ENCODE measurements around the gene CACNA2D2. TPM values are rescaled to one million over a fixed set of nuclear protein-coding genes. Genes with fewer than 3 reads are reported as not detected.

The CACNA2D2 gene
- total RNA-seq, 1 experiment from 2014 or later, result 27.7 TPM

GRCh38 chr3:50350527-50351322 lies 152.7 kb downstream of the CACNA2D2 start, which contains the start of the genes CYB561D2 and NPRL2:
TSS of gene CYB561D2 (plus strand) at chr3:50350862. CDS start at chr3:50351434, 572 bp downstream.
TSS of gene NPRL2 (minus strand) at chr3:50350775. CDS start at chr3:50350652, 123 bp downstream.
- H4K91ac ChIP-seq (ENCODE audit: insufficient read length, low read depth, low read length), result no peak within 1 kb of the TSS
- H3K9me3 ChIP-seq (ENCODE audit: control insufficient read depth, low read depth, low read length), result no peaks in the 10 kb centered on the region
- Mint-ChIP-seq H3K27ac (peak within 1 kb of the TSS; percentile 81 to 97 (median 89); a peak in 5 of 7 replicates), H3K9me3 (no peaks in the 10 kb centered on the region), H3K36me3 (ENCODE audit: insufficient read depth in 1 of 3, low read depth in 3 of 3) (peaks cover 16 to 35% (median 27%) of the 10 kb centered on the region in 3 experiments; a peak in 6 of 7 replicates), H3K27me3 (ENCODE audit: low read depth) (peaks cover 11% of the 10 kb centered on the region), H3K4me1 (peaks cover 18% of the 10 kb centered on the region in 2 experiments), H3K4me3 (peak within 1 kb of the TSS; percentile 94 to 96)
- peak; percentile 96 for DNase-seq
- H3K4me2 ChIP-seq (ENCODE audit: insufficient read depth, insufficient read length, low read length), result peak within 1 kb of the TSS; percentile 74
- no peak within 1 kb of the TSS for H4K5ac ChIP-seq (ENCODE audit: insufficient read length, low read depth, low read length)
- H2BK12ac ChIP-seq (ENCODE audit: insufficient read length, low read depth, low read length), result no peak within 1 kb of the TSS
- H3T11ph ChIP-seq (ENCODE audit: low read length), result no peak within 1 kb of the TSS
- peak within 1 kb of the TSS; percentile 76 for H3K18ac ChIP-seq (ENCODE audit: insufficient read length, low read depth, low read length)
- H3K4ac ChIP-seq (ENCODE audit: low read depth, low read length), result no peak within 1 kb of the TSS
- TF ChIP-seq CTCF (conservative IDR thresholded peaks at IDR 0.05), result no peak
- H3K27ac ChIP-seq (ENCODE audit: insufficient read length, low read depth, low read length), result no peak within 1 kb of the TSS
- H3K23me2 ChIP-seq (ENCODE audit: insufficient read length, low read depth, low read length, poor library complexity, severe bottlenecking), result peaks cover 13% of the 10 kb centered on the region
- WGBS (ENCODE audit: extremely low coverage, insufficient read length, low lambda C conversion rate), result no CpG with 5 or more reads among the region's 64 CpGs
- H2BK5ac ChIP-seq (ENCODE audit: insufficient read length, low read length), result no peak within 1 kb of the TSS
- no peak within 1 kb of the TSS for H2BK15ac ChIP-seq (ENCODE audit: low read depth, low read length)
- H3K27me3 ChIP-seq (ENCODE audit: insufficient read depth, low read length), result no peaks in the 10 kb centered on the region
- no peak within 1 kb of the TSS for H3K23ac ChIP-seq (ENCODE audit: insufficient read length, low read depth, low read length)
- no peak within 1 kb of the TSS for H2AK5ac ChIP-seq (ENCODE audit: insufficient read length, low read length)
- no peaks in the 10 kb centered on the region for H4K20me1 ChIP-seq (ENCODE audit: control insufficient read depth, insufficient read depth, insufficient read length)
- no peaks in the 10 kb centered on the region for H3K79me1 ChIP-seq (ENCODE audit: insufficient read depth, low read depth, low read length, poor library complexity, severe bottlenecking)
- no peak within 1 kb of the TSS for H2AFZ ChIP-seq (ENCODE audit: low read length)
- no peaks in the 10 kb centered on the region for H3K79me2 ChIP-seq (ENCODE audit: insufficient read depth, low read length)
- H3K9ac ChIP-seq (ENCODE audit: extremely low read depth, insufficient read length, low read length), result peak within 1 kb of the TSS; percentile 40
- H3K56ac ChIP-seq (ENCODE audit: insufficient read length, low read depth, low read length), result no peak within 1 kb of the TSS
- peak within 1 kb of the TSS; percentile 14; the same call in 1 of the 2 replicates for H3K14ac ChIP-seq (ENCODE audit: insufficient read depth, low read length)
- no peaks in the 10 kb centered on the region; the same call in 1 of the 2 replicates for H3K4me1 ChIP-seq (ENCODE audit: insufficient read depth, low read length)
- H2BK120ac ChIP-seq (ENCODE audit: low read depth, low read length, poor library complexity, severe bottlenecking), result no peak within 1 kb of the TSS
- H2BK20ac ChIP-seq (ENCODE audit: low read depth, low read length, poor library complexity, severe bottlenecking), result no peak within 1 kb of the TSS
- no peak within 1 kb of the TSS for H4K8ac ChIP-seq (replicated peaks; ENCODE audit: insufficient read length, low read depth, low read length)
